PC-3 (cell line): ENCODE measurements around the gene SLC38A8. TPM values are rescaled to one million over a fixed set of nuclear protein-coding genes. Genes with fewer than 3 reads are reported as not detected.
A peak's percentile ranks its signal among the peaks of the same experiment; 100 is the strongest.

ENCODE experiments used
- ATAC-seq: fragments of 200-7000 bp; cut with Tn5 transposase; 2 replicates; pipeline ENCODE4 v1.9.1; 2020; ENCODE audit warnings: mild to moderate bottlenecking, moderate library complexity
- BruUV-seq: library from RNA; stranded (reverse); fragments of 400-500 nt; replicated peaks from 2 replicates; lab custom pipeline; 2021; lab: Mats Ljungman, UMichigan
- CTCF ChIA-PET: fragments of 300-600 bp; sonication (Branson Sonifier 250); formaldehyde crosslinking; loops from one replicate; lab custom pipeline; 2022; ENCODE audit warnings: antibody characterized with exemption; lab: Charles Lee
- POLR2A ChIA-PET: fragments of 300-600 bp; sonication (Branson Sonifier 250); formaldehyde crosslinking; loops from one replicate; lab custom pipeline; 2022; ENCODE audit warnings: antibody characterized with exemption; ENCODE audit not compliant: unreplicated experiment; lab: Charles Lee
- DNase-seq: peaks from one replicate; pipeline ENCODE4 v3.0.0-alpha.2; 2015
- H2AFZ ChIP-seq: fragments of 300-600 bp; sonication (generic); 2 replicates; pipeline ENCODE4 v1.6.0; 2016; ENCODE audit warnings: antibody characterized with exemption, low read length
- H3F3A ChIP-seq: fragments of 300-600 bp; sonication (generic); one replicate; pipeline ENCODE4 v1.6.0; 2017; ENCODE audit warnings: antibody characterized with exemption, low read length, control low read depth, mild to moderate bottlenecking; ENCODE audit not compliant: unreplicated experiment
- H3K27ac ChIP-seq: fragments of 300-600 bp; sonication (generic); 2 replicates; pipeline ENCODE4 v1.5.1; 2016; ENCODE audit warnings: mild to moderate bottlenecking, low read length
- H3K27me3 ChIP-seq: fragments of 300-600 bp; sonication (generic); 2 replicates; pipeline ENCODE4 v1.6.1; 2016; ENCODE audit warnings: low read length, mixed read lengths
- H3K36me3 ChIP-seq: fragments of 300-600 bp; sonication (generic); 2 replicates; pipeline ENCODE4 v1.6.1; 2016; ENCODE audit warnings: low read depth, mixed run types, low read length, mixed read lengths
- H3K4me1 ChIP-seq: fragments of 300-600 bp; sonication (generic); 2 replicates; pipeline ENCODE4 v1.5.1; 2016; ENCODE audit warnings: low read length; ENCODE audit not compliant: insufficient read depth
- H3K4me2 ChIP-seq: fragments of 300-600 bp; sonication (generic); 2 replicates; pipeline ENCODE4 v1.6.0; 2016; ENCODE audit warnings: low read length
- H3K4me3 ChIP-seq: fragments of 300-600 bp; sonication (generic); 2 replicates; pipeline ENCODE4 v1.5.1; 2016; ENCODE audit warnings: mild to moderate bottlenecking, low read length, mixed read lengths
- H3K79me2 ChIP-seq: fragments of 300-600 bp; sonication (generic); 2 replicates; pipeline ENCODE4 v1.6.1; 2017; ENCODE audit warnings: low read length, mixed read lengths
- H3K9ac ChIP-seq: fragments of 300-600 bp; sonication (generic); 2 replicates; pipeline ENCODE4 v1.6.0; 2016; ENCODE audit warnings: mild to moderate bottlenecking, low read length
- H3K9me2 ChIP-seq: fragments of 300-600 bp; sonication (generic); replicated peaks from 2 replicates; pipeline ENCODE4 v1.6.1; 2016; ENCODE audit warnings: mixed run types, low read length, mixed read lengths
- H3K9me3 ChIP-seq: fragments of 300-600 bp; sonication (generic); 2 replicates; pipeline ENCODE4 v1.6.1; 2016; ENCODE audit warnings: low read length, mixed read lengths
- H4K20me1 ChIP-seq: fragments of 300-600 bp; sonication (generic); 2 replicates; pipeline ENCODE4 v1.6.1; 2016; ENCODE audit warnings: low read length, mixed read lengths
- CTCF ChIP-seq: fragments of 300-600 bp; sonication (generic); conservative IDR thresholded peaks from 2 replicates; pipeline ENCODE4 v1.5.1; 2017; ENCODE audit warnings: antibody characterized with exemption, low read depth, mild to moderate bottlenecking, low read length
- EZH2 ChIP-seq: fragments of 300-600 bp; sonication (generic); IDR thresholded peaks from one replicate; pipeline ENCODE4 v1.6.1; 2017; ENCODE audit warnings: antibody characterized with exemption, mild to moderate bottlenecking, low read length; ENCODE audit not compliant: unreplicated experiment
- EZH2phosphoT487 ChIP-seq: fragments of 300-600 bp; sonication (generic); IDR thresholded peaks from 2 replicates; pipeline ENCODE4 v1.6.1; 2018; ENCODE audit warnings: mild to moderate bottlenecking, antibody characterized with exemption, low read length, borderline replicate concordance
- intact Hi-C: fragments of 100-400 bp; cut with micrococcal nuclease; formaldehyde crosslinking; loops from 2 replicates; pipeline ENCODE4 v1.9.0; 2023
- total RNA-seq: library from RNA; depleted of rRNA; stranded (reverse); fragments of >200 nt; gene quantifications from 2 replicates; pipeline ENCODE4 v1.2.3, GENCODE V29; 2014

The SLC38A8 gene
- total RNA-seq, 1 experiment from 2014 or later, result not detected

GRCh38 chr16:84048871-84049270, 6.3 kb upstream of the SLC38A8 start:
- Histone ChIP-seq H3K27ac (no peak overlapping the region), H3K4me3 (no peak overlapping the region), H3K4me2 (no peak overlapping the region), H3F3A (no peaks in the 10 kb centered on the region), H3K27me3 (no peaks in the 10 kb centered on the region), H3K36me3 (no peaks in the 10 kb centered on the region), H3K9ac (no peak overlapping the region), H3K79me2 (no peaks in the 10 kb centered on the region), H3K9me2 (no peaks in the 10 kb centered on the region), H3K9me3 (no peaks in the 10 kb centered on the region), H2AFZ (no peak overlapping the region), H4K20me1 (no peaks in the 10 kb centered on the region), H3K4me1 (no peaks in the 10 kb centered on the region)
- intact Hi-C loops, result no loop called here
- TF ChIP-seq EZH2, result no peak
- TF ChIP-seq EZH2phosphoT487, result no peak
- TF ChIP-seq CTCF, result no peak
- CTCF ChIA-PET, result no interaction called here
- BruUV-seq, result no TSS peak
- no peak for ATAC-seq
- no peak for DNase-seq
- POLR2A ChIA-PET, result no interaction called here

GRCh38 chr16:84048270-84048669, 5.7 kb upstream of the SLC38A8 start:
- no peak overlapping the region for H3K27ac ChIP-seq
- H3F3A ChIP-seq, result no peaks in the 10 kb centered on the region
- H3K4me3 ChIP-seq, result no peak overlapping the region
- no peaks in the 10 kb centered on the region for H3K79me2 ChIP-seq
- CTCF ChIA-PET, result no interaction called here
- H3K9ac ChIP-seq, result no peak overlapping the region
- no peak overlapping the region for H3K4me2 ChIP-seq
- POLR2A ChIA-PET, result no interaction called here
- BruUV-seq, result no TSS peak
- no peaks in the 10 kb centered on the region for H3K9me2 ChIP-seq
- DNase-seq (peak; percentile 28), ATAC-seq (0 out of 2 replicates have a peak, but pooled peaks have one; percentile 29)
- no peaks in the 10 kb centered on the region for H3K36me3 ChIP-seq
- no peak overlapping the region for H2AFZ ChIP-seq
- H3K9me3 ChIP-seq, result no peaks in the 10 kb centered on the region
- intact Hi-C loops, result no loop called here
- H4K20me1 ChIP-seq, result no peaks in the 10 kb centered on the region
- no peaks in the 10 kb centered on the region for H3K27me3 ChIP-seq
- TF ChIP-seq CTCF (peak; percentile 43; the same call in 1 of the 2 replicates), EZH2phosphoT487 (no peak), EZH2 (no peak)
- H3K4me1 ChIP-seq, result no peaks in the 10 kb centered on the region

- Histone ChIP-seq H3K9me2 (no peaks in the 10 kb centered on the region), H4K20me1 (no peaks in the 10 kb centered on the region), H3K36me3 (no peaks in the 10 kb centered on the region), H3K4me2 (no peak overlapping the region), H3K27ac (no peak overlapping the region), H3K79me2 (no peaks in the 10 kb centered on the region), H3K9me3 (no peaks in the 10 kb centered on the region), H2AFZ (no peak overlapping the region), H3K27me3 (no peaks in the 10 kb centered on the region), H3K4me1 (no peaks in the 10 kb centered on the region), H3K4me3 (no peak overlapping the region), H3F3A (no peaks in the 10 kb centered on the region), H3K9ac (no peak overlapping the region)
- no peak for DNase-seq
- ChIA-PET POLR2A (no interaction called here), CTCF (no interaction called here)
- no peak for ATAC-seq
- no TSS peak for BruUV-seq
- intact Hi-C loops, result no loop called here
- TF ChIP-seq EZH2phosphoT487, result no peak
- TF ChIP-seq EZH2, result no peak
- no peak for TF ChIP-seq CTCF
These were observed 5.0 kb upstream of the SLC38A8 start for GRCh38 chr16:84047626-84048025.
